ENCODE measurements around the gene SMS.

DNA sequence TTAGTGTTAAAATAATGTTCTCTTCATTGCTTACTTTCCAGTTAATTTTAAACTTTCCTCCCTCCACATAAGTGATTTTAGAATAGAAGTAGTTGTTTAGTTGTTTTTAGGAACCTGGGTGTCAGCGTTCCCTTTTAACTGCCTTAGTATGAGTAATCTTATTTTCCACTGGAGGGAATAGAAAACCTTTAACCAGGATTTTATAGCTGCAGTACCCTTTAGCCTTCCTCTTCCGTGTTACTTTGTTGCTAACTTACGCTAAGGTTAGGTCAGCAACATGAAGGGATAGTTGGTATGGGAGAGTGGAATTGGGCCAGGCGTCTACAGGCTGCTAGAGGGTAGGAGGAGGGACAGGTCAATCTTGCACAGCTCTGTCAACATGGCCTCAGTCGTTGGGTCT lies 31.5 kb downstream of the SMS start:
- TF ChIP-seq, protein P1, sequence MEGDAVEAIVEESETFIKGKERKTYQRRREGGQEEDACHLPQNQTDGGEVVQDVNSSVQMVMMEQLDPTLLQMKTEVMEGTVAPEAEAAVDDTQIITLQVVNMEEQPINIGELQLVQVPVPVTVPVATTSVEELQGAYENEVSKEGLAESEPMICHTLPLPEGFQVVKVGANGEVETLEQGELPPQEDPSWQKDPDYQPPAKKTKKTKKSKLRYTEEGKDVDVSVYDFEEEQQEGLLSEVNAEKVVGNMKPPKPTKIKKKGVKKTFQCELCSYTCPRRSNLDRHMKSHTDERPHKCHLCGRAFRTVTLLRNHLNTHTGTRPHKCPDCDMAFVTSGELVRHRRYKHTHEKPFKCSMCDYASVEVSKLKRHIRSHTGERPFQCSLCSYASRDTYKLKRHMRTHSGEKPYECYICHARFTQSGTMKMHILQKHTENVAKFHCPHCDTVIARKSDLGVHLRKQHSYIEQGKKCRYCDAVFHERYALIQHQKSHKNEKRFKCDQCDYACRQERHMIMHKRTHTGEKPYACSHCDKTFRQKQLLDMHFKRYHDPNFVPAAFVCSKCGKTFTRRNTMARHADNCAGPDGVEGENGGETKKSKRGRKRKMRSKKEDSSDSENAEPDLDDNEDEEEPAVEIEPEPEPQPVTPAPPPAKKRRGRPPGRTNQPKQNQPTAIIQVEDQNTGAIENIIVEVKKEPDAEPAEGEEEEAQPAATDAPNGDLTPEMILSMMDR (IDR thresholded peaks at IDR 0.05) = no peak
- TF ChIP-seq POLR2A (IDR thresholded peaks at IDR 0.05) (no peak), EP300 (IDR thresholded peaks at IDR 0.05) (no peak)
